ENCODE measurements around the gene CSRNP3.
"Not testable (repeated sequence)": the region's sequence is repeated elsewhere in the genome, so short reads cannot be mapped to it uniquely, and the experiment has no call there.

GRCh38 chr2:165666073-165666472, 196.6 kb downstream of the CSRNP3 start:
- TF ChIP-seq, protein P1, sequence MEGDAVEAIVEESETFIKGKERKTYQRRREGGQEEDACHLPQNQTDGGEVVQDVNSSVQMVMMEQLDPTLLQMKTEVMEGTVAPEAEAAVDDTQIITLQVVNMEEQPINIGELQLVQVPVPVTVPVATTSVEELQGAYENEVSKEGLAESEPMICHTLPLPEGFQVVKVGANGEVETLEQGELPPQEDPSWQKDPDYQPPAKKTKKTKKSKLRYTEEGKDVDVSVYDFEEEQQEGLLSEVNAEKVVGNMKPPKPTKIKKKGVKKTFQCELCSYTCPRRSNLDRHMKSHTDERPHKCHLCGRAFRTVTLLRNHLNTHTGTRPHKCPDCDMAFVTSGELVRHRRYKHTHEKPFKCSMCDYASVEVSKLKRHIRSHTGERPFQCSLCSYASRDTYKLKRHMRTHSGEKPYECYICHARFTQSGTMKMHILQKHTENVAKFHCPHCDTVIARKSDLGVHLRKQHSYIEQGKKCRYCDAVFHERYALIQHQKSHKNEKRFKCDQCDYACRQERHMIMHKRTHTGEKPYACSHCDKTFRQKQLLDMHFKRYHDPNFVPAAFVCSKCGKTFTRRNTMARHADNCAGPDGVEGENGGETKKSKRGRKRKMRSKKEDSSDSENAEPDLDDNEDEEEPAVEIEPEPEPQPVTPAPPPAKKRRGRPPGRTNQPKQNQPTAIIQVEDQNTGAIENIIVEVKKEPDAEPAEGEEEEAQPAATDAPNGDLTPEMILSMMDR (IDR thresholded peaks at IDR 0.05), result not testable (repeated sequence)
- not testable (repeated sequence) for TF ChIP-seq POLR2AphosphoS5 (IDR thresholded peaks at IDR 0.05); EP300 (IDR thresholded peaks at IDR 0.05; ENCODE audit: low read depth); POLR2A (IDR thresholded peaks at IDR 0.05)
